GM12874 (cell line): ENCODE measurements around the gene PLD6.

Experiments
- TF ChIP-seq, protein P1 (sequence below): IDR thresholded peaks from 2 replicates; pipeline ENCODE4 v1.5.1; 2011; ENCODE audit warnings: low read depth, mild to moderate bottlenecking, control low read depth, low read length, moderate library complexity; ENCODE audit not compliant: insufficient read depth

Gene PLD6, protein sequence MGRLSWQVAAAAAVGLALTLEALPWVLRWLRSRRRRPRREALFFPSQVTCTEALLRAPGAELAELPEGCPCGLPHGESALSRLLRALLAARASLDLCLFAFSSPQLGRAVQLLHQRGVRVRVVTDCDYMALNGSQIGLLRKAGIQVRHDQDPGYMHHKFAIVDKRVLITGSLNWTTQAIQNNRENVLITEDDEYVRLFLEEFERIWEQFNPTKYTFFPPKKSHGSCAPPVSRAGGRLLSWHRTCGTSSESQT

DNA sequence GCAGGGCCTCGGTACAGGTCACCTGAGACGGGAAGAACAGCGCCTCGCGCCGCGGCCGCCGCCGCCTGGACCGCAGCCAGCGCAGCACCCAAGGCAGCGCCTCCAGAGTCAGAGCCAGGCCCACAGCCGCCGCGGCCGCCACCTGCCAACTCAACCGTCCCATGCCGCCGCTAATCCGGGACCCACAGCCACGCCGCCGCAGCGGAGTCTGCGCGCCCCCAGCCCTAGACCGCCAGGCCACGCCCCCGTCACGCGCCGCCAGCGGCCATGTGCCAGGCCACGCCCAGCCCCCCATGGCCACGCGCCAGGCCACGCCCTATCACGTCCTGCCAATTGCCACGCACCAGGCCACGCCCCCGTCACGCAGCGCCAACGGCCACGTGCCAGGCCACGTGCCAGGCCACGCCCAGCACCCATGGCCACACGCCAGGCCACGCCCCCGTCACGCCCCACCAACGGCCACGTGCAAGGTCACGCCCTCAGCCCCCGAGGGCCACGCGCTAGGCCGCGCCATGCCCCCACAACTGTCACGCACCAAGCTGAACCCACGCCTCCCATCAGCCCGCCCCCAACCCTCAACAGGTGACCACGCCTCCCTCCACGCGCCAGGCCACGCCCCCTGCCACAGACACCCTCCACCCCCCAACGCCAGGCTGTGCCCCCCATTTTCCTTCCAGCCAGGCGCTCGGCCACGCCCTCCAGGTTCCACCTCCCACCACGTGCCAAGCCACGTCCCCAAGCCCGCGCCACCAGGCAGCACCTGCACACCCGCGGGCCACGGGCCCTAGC lies at the start of gene PLD6:
Gene PLD6, minus strand, starts transcription at position 210 of the 789 bp plus-strand sequence. Its CDS starts 47 bp downstream, at position 163.
- TF ChIP-seq, protein P1, sequence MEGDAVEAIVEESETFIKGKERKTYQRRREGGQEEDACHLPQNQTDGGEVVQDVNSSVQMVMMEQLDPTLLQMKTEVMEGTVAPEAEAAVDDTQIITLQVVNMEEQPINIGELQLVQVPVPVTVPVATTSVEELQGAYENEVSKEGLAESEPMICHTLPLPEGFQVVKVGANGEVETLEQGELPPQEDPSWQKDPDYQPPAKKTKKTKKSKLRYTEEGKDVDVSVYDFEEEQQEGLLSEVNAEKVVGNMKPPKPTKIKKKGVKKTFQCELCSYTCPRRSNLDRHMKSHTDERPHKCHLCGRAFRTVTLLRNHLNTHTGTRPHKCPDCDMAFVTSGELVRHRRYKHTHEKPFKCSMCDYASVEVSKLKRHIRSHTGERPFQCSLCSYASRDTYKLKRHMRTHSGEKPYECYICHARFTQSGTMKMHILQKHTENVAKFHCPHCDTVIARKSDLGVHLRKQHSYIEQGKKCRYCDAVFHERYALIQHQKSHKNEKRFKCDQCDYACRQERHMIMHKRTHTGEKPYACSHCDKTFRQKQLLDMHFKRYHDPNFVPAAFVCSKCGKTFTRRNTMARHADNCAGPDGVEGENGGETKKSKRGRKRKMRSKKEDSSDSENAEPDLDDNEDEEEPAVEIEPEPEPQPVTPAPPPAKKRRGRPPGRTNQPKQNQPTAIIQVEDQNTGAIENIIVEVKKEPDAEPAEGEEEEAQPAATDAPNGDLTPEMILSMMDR: no peak

DNA sequence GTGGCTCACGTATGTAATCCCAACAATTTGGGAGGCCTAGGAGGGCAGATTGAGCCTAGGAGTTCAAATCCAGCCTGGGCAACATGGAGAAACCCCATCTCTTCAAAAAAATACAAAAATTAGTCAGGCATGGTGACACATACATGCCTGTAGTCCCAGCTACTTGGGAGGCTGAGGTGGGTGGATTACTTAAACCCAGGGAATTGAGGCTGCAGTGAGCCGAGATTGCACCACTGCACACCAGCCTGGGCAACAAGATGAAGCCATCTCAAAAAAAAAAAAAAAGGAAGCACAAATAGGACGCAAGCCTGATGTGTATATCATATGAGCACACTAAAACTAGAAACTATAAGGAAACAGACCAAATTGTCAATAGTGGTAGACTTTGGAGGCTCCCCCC lies 47.9 kb upstream of the PLD6 start:
- TF ChIP-seq, protein P1: no peak

DNA sequence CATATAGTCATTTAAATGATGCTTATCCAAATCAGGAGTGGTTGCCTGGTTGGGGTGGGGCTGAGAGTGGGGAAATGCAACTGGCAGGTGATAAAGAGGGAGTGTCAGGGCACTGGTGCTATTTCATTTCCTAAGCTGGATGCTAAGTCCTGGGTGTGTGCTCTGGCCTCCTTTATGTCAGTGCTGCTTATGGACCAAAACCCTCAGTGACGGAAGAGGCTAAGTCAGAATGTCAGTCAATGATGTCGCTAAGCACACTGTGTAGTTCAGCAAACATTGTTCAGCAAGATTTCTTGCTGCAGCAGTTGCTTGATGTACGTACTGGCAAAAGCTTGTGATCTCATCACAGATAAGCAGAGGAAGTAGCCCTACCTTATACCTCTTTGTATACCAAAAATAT lies 47.3 kb upstream of the PLD6 start:
- TF ChIP-seq, protein P1: no peak

DNA sequence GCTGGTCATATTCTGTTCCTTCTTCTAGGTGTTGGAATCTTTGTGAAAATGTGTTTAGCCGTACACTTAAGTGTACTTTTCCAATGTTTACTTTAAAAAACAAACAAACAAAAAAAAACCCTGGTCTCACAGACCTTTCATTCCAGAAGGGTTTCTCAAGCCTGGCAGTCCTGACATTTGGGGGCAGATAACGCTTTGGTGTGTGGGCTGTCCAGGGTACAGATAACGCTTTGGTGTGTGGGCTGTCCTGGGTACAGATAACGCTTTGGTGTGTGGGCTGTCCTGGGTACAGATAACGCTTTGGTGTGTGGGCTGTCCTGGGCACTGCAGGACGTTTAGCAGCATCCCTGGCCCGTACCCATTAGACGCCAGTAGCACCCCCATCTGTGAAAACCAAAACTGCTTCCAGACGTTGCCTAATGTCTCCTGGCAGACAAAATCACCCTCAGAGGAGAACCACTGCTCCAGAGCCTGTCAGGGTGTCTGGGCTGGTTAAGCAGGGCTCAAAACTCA lies 46.1 kb upstream of the PLD6 start:
- TF ChIP-seq, protein P1: no peak

DNA sequence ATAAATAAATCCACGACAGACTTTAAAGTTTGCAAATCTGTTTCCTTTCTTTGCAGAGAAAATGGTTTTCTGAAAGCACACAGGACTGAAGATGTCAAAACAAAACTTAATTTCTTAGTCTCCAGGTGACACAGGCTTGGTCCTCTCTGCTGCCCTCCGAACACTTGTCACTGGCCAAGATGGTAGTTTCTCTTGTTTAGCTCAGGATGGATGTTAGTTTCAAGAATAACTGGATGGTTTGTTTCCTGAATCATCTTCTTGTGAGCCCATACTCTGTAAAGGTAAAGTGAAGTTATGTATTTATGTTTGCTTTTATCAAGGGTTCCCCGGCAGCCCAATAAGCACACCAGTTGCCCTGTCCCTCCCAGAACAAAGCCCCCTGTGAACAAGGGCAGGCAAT lies 40.7 kb upstream of the PLD6 start:
- TF ChIP-seq, protein P1: no peak

DNA sequence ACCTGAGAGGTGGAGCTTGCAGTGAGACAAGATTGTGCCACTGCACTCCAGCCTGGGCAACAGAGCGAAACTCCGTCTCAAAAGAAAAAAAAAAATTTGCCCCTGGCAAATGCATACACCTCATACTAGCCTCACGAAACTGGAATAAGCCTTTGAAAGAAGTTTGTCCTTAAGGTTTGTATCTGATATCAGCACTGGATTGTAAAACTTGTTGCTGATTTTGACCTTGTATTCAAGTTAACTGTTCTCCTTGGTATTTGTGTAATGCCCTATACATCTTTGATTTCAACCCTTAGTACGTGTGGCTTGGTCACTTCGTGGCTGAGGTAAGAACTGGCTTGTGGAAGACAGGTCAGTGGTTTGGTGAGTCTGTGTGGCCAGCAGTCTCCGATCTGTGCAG lies 37.0 kb upstream of the PLD6 start:
- TF ChIP-seq, protein P1: no peak

DNA sequence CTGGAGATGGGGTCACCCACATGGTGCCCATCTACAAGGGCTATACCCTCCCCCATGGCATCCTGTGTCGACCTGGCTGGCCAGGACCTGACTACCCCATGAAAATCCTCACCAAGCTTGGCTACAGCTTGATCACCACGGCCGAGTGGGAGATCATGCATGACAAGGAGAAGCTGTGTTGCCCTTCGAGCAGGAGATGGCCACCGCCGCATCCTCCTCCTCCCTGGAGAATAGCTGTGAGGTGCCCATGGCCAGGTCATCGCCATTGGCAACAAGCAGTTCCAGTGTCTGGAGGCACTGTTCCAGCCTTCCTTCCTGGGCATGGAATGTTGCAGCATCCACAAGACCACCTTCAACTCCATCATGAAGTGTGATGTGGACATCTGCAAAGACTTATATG lies 36.1 kb upstream of the PLD6 start:
- TF ChIP-seq, protein P1: no peak
